ENCODE results near the gene SLC37A3.
"Not testable (repeated sequence)": the region's sequence is repeated elsewhere in the genome, so short reads cannot be mapped to it uniquely, and the experiment has no call there.

SLC37A3 gene

GRCh38 chr7:140312141-140312846 is 86.0 kb downstream of the SLC37A3 start:
- no peak for DNase-seq (ENCODE audit: low read depth)

- DNase-seq (ENCODE audit: low read depth), result not testable (repeated sequence)
These were observed 87.2 kb downstream of the SLC37A3 start for GRCh38 chr7:140311128-140311527.

GRCh38 chr7:140310337-140311002 is 87.9 kb downstream of the SLC37A3 start:
- DNase-seq (ENCODE audit: low read depth), result peak; percentile 29

GRCh38 chr7:140308060-140308459 is 90.3 kb downstream of the SLC37A3 start:
- DNase-seq (ENCODE audit: low read depth), result no peak

- DNase-seq (ENCODE audit: low read depth), result peak; percentile 13
These were observed 94.0 kb downstream of the SLC37A3 start for GRCh38 chr7:140304191-140304799.

GRCh38 chr7:140300243-140301136 is 97.8 kb downstream of the SLC37A3 start:
- no peak for DNase-seq (ENCODE audit: low read depth)

- no peak for DNase-seq (ENCODE audit: low read depth)
These were observed 100.1 kb downstream of the SLC37A3 start for GRCh38 chr7:140298213-140298612.

- no peak for DNase-seq (ENCODE audit: low read depth)
These were observed 101.1 kb downstream of the SLC37A3 start for GRCh38 chr7:140297192-140297591.

- DNase-seq (ENCODE audit: low read depth), result no peak
These were observed 103.0 kb downstream of the SLC37A3 start for GRCh38 chr7:140295224-140295738.

GRCh38 chr7:140294454-140294853 is 103.9 kb downstream of the SLC37A3 start:
- no peak for DNase-seq (ENCODE audit: low read depth)

GRCh38 chr7:140292438-140292837 is 105.9 kb downstream of the SLC37A3 start:
- DNase-seq (ENCODE audit: low read depth), result no peak

GRCh38 chr7:140289804-140290203 is 108.5 kb downstream of the SLC37A3 start:
- DNase-seq (ENCODE audit: low read depth), result no peak

GRCh38 chr7:140287988-140288387 is 110.3 kb downstream of the SLC37A3 start:
- no peak for DNase-seq (ENCODE audit: low read depth)

GRCh38 chr7:140285938-140286337 is 112.4 kb downstream of the SLC37A3 start:
- no peak for DNase-seq (ENCODE audit: low read depth)

GRCh38 chr7:140284062-140284461 is 114.3 kb downstream of the SLC37A3 start:
- DNase-seq (ENCODE audit: low read depth), result no peak
